IMR-90 (cell line): ENCODE results near the gene PIK3IP1. TPM values are rescaled to one million over a fixed set of nuclear protein-coding genes. Genes with fewer than 3 reads are reported as not detected.

Experiments
- ATAC-seq: fragments of 200-7000 bp; cut with Tn5 transposase; 2 replicates; pipeline ENCODE4 v1.9.1; 2020; ENCODE audit warnings: low read depth, mild to moderate bottlenecking, moderate library complexity
- BruUV-seq: library from RNA; stranded (reverse); fragments of 400-500 nt; replicated peaks from 2 replicates; lab custom pipeline; 2021; lab: Mats Ljungman, UMichigan
- CTCF ChIA-PET: fragments of 300-600 bp; formaldehyde crosslinking; extraction: SDS; loops from one replicate; lab custom pipeline; 2021; ENCODE audit warnings: antibody characterized with exemption; lab: Yijun Ruan, JAX
- POLR2A ChIA-PET: fragments of 300-600 bp; sonication (Branson Sonifier 250); formaldehyde crosslinking; loops from one replicate; lab custom pipeline; 2022; ENCODE audit warnings: antibody characterized with exemption; ENCODE audit not compliant: unreplicated experiment; lab: Charles Lee
- DNase-seq: peaks from one replicate; pipeline ENCODE4 v3.0.0; 2013
- H2AFZ ChIP-seq: replicated peaks from 2 replicates; pipeline ENCODE3; 2013; ENCODE audit warnings: low read length, mild to moderate bottlenecking; ENCODE audit not compliant: poor library complexity
- H2AK5ac ChIP-seq: 2 replicates; pipeline ENCODE4 v1.6.1; 2013; ENCODE audit warnings: low read depth, low read length, inconsistent platforms
- H2AK9ac ChIP-seq: replicated peaks from 2 replicates; pipeline ENCODE3; 2013; ENCODE audit warnings: mild to moderate bottlenecking, low read depth, low read length, moderate library complexity; ENCODE audit not compliant: poor library complexity
- H2BK120ac ChIP-seq: 2 replicates; pipeline ENCODE4 v1.6.1; 2013; ENCODE audit warnings: low read depth, low read length, inconsistent platforms
- H2BK15ac ChIP-seq: 3 replicates; pipeline ENCODE4 v1.6.1; 2013; ENCODE audit warnings: low read depth, low read length, inconsistent platforms
- H2BK20ac ChIP-seq: 2 replicates; pipeline ENCODE4 v1.6.1; 2013; ENCODE audit warnings: low read depth, mild to moderate bottlenecking, inconsistent platforms, low read length, moderate library complexity
- H2BK5ac ChIP-seq: 2 replicates; pipeline ENCODE4 v1.6.1; 2013; ENCODE audit warnings: mild to moderate bottlenecking, low read depth, low read length, inconsistent platforms; ENCODE audit not compliant: poor library complexity, severe bottlenecking
- H3K14ac ChIP-seq: replicated peaks from 2 replicates; pipeline ENCODE4 v1.6.1; 2013; ENCODE audit warnings: low read depth, low read length, inconsistent platforms
- H3K18ac ChIP-seq: 2 replicates; pipeline ENCODE4 v1.6.1; 2013; ENCODE audit warnings: low read depth, low read length, control low read depth
- H3K23ac ChIP-seq: 2 replicates; pipeline ENCODE4 v1.6.1; 2013; ENCODE audit warnings: low read depth, low read length, inconsistent platforms
- H3K27ac ChIP-seq: 2 replicates; pipeline ENCODE4 v1.5.1; 2013; ENCODE audit warnings: mild to moderate bottlenecking, control low read depth, low read length; ENCODE audit not compliant: insufficient read depth
- H3K27me3 ChIP-seq: 2 replicates; pipeline ENCODE4 v1.6.1; 2013; ENCODE audit warnings: low read length; ENCODE audit not compliant: control insufficient read depth, insufficient read depth
- H3K36me3 ChIP-seq: 2 replicates; pipeline ENCODE4 v1.6.1; 2013; ENCODE audit warnings: low read length, mixed read lengths; ENCODE audit not compliant: control insufficient read depth, insufficient read depth
- H3K4ac ChIP-seq: 2 replicates; pipeline ENCODE4 v1.6.1; 2013; ENCODE audit warnings: low read depth, low read length, inconsistent platforms
- H3K4me1 ChIP-seq: 2 replicates; pipeline ENCODE4 v1.6.1; 2013; ENCODE audit warnings: low read length, mixed read lengths; ENCODE audit not compliant: control insufficient read depth, insufficient read depth
- H3K4me2 ChIP-seq: 2 replicates; pipeline ENCODE4 v1.6.1; 2013; ENCODE audit warnings: low read depth, mild to moderate bottlenecking, control low read depth, low read length, moderate library complexity
- H3K4me3 ChIP-seq: 2 replicates; pipeline ENCODE4 v1.5.1; 2013; ENCODE audit warnings: low read depth, mild to moderate bottlenecking, control low read depth, low read length, moderate library complexity; ENCODE audit not compliant: insufficient read depth
- H3K56ac ChIP-seq: 2 replicates; pipeline ENCODE4 v1.6.1; 2013; ENCODE audit warnings: low read length, inconsistent platforms; ENCODE audit not compliant: insufficient read depth; ENCODE audit errors: extremely low read depth
- H3K79me1 ChIP-seq, 2 experiments: 2 replicates each; pipeline ENCODE4 v1.6.1; 2013; ENCODE audit warnings: low read length in 2 of 2, inconsistent platforms in 1 of 2, low read depth in 1 of 2
- H3K9ac ChIP-seq: 2 replicates; pipeline ENCODE4 v1.6.1; 2013; ENCODE audit warnings: low read depth, low read length, control low read depth
- H3K9me1 ChIP-seq: 2 replicates; pipeline ENCODE4 v1.6.1; 2013; ENCODE audit warnings: low read length, inconsistent platforms; ENCODE audit not compliant: insufficient read depth
- H3K9me3 ChIP-seq: 2 replicates; pipeline ENCODE4 v1.6.1; 2013; ENCODE audit warnings: low read length; ENCODE audit not compliant: control insufficient read depth, insufficient read depth
- H4K20me1 ChIP-seq: 2 replicates; pipeline ENCODE4 v1.6.1; 2013; ENCODE audit warnings: low read length, inconsistent platforms; ENCODE audit not compliant: insufficient read depth
- H4K5ac ChIP-seq: 2 replicates; pipeline ENCODE4 v1.6.1; 2013; ENCODE audit warnings: mild to moderate bottlenecking, low read depth, low read length, control low read depth
- H4K8ac ChIP-seq, 2 experiments: 2 replicates each; pipeline ENCODE4 v1.6.1; 2013; ENCODE audit warnings: low read depth in 2 of 2, low read length in 2 of 2, control low read depth in 1 of 2, inconsistent platforms in 1 of 2
- H4K91ac ChIP-seq: 2 replicates; pipeline ENCODE4 v1.6.1; 2013; ENCODE audit warnings: low read depth, low read length, inconsistent platforms; ENCODE audit not compliant: insufficient read depth
- BHLHE40 ChIP-seq: fragments of 150-350 bp; IDR thresholded peaks from 2 replicates; pipeline ENCODE4 v1.6.1; 2016; ENCODE audit warnings: mild to moderate bottlenecking, low read depth, low read length
- CEBPB ChIP-seq: IDR thresholded peaks from 2 replicates; pipeline ENCODE4 v1.6.1; 2012; ENCODE audit warnings: low read depth, low read length, improper control_type of control experiment
- FOS ChIP-seq: fragments of 150-350 bp; IDR thresholded peaks from 2 replicates; pipeline ENCODE4 v1.6.1; 2016; ENCODE audit warnings: low read depth, low read length
- MAFK ChIP-seq: IDR thresholded peaks from 2 replicates; pipeline ENCODE4 v1.6.1; 2012; ENCODE audit warnings: low read depth, low read length, improper control_type of control experiment
- MAZ ChIP-seq: IDR thresholded peaks from 2 replicates; pipeline ENCODE4 v1.6.1; 2012; ENCODE audit warnings: low read depth, mild to moderate bottlenecking, low read length, improper control_type of control experiment, moderate library complexity, borderline replicate concordance
- MXI1 ChIP-seq: IDR thresholded peaks from 2 replicates; pipeline ENCODE4 v1.6.1; 2012; ENCODE audit warnings: low read depth, mild to moderate bottlenecking, low read length, moderate library complexity, borderline replicate concordance
- POLR2A ChIP-seq: IDR thresholded peaks from 2 replicates; pipeline ENCODE4 v1.6.1; 2012; ENCODE audit warnings: mild to moderate bottlenecking, low read depth, low read length
- RAD21 ChIP-seq: IDR thresholded peaks from 2 replicates; pipeline ENCODE4 v1.6.1; 2012; ENCODE audit warnings: low read length, improper control_type of control experiment
- RCOR1 ChIP-seq: IDR thresholded peaks from 2 replicates; pipeline ENCODE4 v1.6.1; 2012; ENCODE audit warnings: mild to moderate bottlenecking, low read length, improper control_type of control experiment; ENCODE audit not compliant: insufficient replicate concordance
- RFX5 ChIP-seq: IDR thresholded peaks from 2 replicates; pipeline ENCODE4 v1.8.0; 2012; ENCODE audit warnings: low read depth, mild to moderate bottlenecking, low read length, moderate library complexity
- SMC3 ChIP-seq: fragments of 150-350 bp; IDR thresholded peaks from 2 replicates; pipeline ENCODE4 v1.6.1; 2016; ENCODE audit warnings: low read depth, mild to moderate bottlenecking, antibody characterized with exemption, low read length, moderate library complexity
- WGBS, 2 experiments: methylation state at CpG; one replicate each; pipeline versions ENCODE4 v1.1.5 to v1.1.7; 2013; ENCODE audit warnings: missing lambda C conversion rate in 2 of 2; ENCODE audit not compliant: insufficient read length in 1 of 2; ENCODE audit errors: extremely low coverage in 2 of 2; 5-methylcytosine and 5-hydroxymethylcytosine counted together
- dilution Hi-C: fragments of 300-500 bp; cut with HindIII; formaldehyde crosslinking; loops from one replicate; pipeline ENCODE4 v1.14.3; 2018; ENCODE audit warnings: low sequenced_read_pairs; ENCODE audit not compliant: unreplicated experiment
- in situ Hi-C: fragments of 300-500 bp; cut with MboI; formaldehyde crosslinking; loops from 3 replicates; pipeline ENCODE4 v1.14.3; 2019; ENCODE audit warnings: low sequenced_read_pairs, inconsistent platforms, mixed read lengths
- intact Hi-C: fragments of 100-400 bp; cut with micrococcal nuclease; formaldehyde crosslinking; loops from 2 replicates; pipeline ENCODE4 v1.10.0; 2022
- polyA plus RNA-seq, 3 experiments: library from polyadenylated mRNA; depleted of rRNA; stranded (reverse); fragments of >200 nt; gene quantifications; 2 replicates each; pipeline ENCODE4 v1.2.3, GENCODE V29; 2012; ENCODE audit warnings: low replicate concordance in 1 of 3
- total RNA-seq: library from RNA; depleted of rRNA; stranded (reverse); fragments of >200 nt; gene quantifications from 2 replicates; pipeline ENCODE4 v1.2.3, GENCODE V29; 2012
- TF ChIP-seq, protein P1 (sequence below): conservative IDR thresholded peaks from 2 replicates; pipeline ENCODE4 v1.5.1; 2012; ENCODE audit warnings: mild to moderate bottlenecking, low read depth, low read length, improper control_type of control experiment
- TF ChIP-seq, protein P2 (sequence below): fragments of 150-350 bp; IDR thresholded peaks from 2 replicates; pipeline ENCODE4 v1.6.1; 2017; ENCODE audit warnings: mild to moderate bottlenecking, antibody characterized with exemption, low read length, low read depth

The PIK3IP1 gene
- total and polyA plus RNA-seq, 2 of the 4 experiments (the other 2 are of a cell fraction), result 12.9 to 17.6 TPM

DNA sequence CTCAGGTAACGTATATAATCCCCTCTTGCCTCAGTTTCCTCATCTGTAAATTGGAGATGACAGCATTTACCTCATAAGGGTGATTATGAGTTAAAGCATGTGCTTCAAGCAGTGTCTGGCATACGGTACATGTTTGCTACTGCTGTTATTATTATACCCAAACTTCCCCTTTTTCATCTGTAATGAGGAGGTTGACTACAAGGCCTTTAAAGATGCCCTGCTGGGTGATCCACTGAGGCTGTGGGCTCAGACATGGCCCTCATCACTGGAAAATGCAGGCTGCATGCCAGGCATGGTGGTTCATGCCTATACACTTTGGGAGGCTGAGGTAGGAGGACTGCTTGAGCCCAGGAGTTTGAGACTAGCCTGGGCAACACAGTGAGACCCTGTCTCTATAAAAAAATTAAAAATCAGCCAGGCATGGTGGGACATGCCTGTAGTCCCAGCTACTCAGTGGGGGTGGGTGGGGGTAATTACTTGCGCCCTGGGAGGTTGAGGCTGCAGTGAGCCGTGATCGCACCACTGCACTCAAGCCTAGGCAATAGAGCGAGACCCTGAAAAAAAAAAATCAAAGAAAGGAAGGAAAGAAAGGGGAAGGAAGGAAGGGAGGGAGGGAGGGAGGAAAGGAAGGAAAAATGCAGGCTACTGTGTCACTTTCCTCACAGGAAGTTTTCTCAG, 4.3 kb downstream of the PIK3IP1 start (continued):
- no peak for TF ChIP-seq POLR2A

DNA sequence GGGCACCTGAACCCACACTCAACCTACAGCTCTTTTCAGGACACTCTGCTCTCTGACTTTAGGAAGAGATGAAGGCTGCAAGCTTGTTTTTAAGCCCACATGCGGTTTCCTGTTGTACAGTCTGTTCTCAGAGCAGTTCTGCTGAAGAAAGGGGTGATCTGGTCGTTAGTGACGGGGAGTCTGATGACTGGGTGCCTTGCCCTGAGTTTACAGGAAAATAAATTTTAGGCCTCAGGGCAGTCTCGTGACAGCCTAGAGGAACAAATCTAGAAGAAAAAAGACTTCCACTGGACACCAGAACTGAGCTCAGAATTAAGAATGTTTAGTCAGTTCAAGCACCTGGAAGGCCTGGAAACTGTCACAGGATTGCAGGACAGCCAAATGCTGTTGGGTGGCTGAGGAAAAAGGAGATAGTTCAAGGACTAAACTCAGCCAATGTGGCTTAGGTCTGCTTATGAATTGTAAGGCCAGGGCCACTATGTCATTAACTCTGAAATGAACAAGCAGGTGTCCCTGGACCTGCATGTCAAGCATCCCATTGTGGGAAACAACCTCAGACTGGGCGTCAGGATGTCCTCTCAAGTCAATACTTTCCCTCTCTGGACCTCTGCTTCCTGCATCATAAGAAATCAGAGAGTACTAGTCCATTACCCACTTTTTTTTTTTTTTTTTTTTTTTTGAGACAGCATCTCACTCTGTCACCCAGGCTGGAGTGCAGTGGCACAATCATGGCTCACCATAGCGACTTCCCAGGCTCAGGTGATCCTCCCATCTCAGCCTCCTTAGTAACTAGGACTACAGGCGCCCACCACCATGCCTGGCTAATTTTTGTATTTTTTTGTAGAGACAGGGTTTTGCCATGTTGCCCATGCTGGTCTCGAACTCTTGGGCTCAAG, 5.7 kb downstream of the PIK3IP1 start:
- H3K27ac ChIP-seq, result no peak overlapping the region
- in situ Hi-C loops (loop anchor here (10.0 kb wide), 1 partner anchor 58 kb away; the partner anchor contains the start of gene PATZ1), dilution Hi-C loops (no loop called here), intact Hi-C loops (no loop called here)
- H4K8ac ChIP-seq, result no peak overlapping the region
- H2BK20ac ChIP-seq, result no peak overlapping the region
- H2BK15ac ChIP-seq, result no peak overlapping the region
- H3K9me3 ChIP-seq, result no peaks in the 10 kb centered on the region
- peaks cover 49% of the 10 kb centered on the region for H3K36me3 ChIP-seq
- no peak overlapping the region for H2AK9ac ChIP-seq
- H3K4ac ChIP-seq, result no peak overlapping the region
- H3K56ac ChIP-seq, result no peak overlapping the region
- 0 out of 2 replicates have a peak, but pooled peaks cover 7% of the 10 kb centered on the region for H3K9me1 ChIP-seq
- no peak overlapping the region for H3K23ac ChIP-seq
- no peak overlapping the region for H3K4me2 ChIP-seq
- ATAC-seq, result no peak
- H2BK5ac ChIP-seq, result no peak overlapping the region
- no peak overlapping the region for H2AK5ac ChIP-seq
- no peaks in the 10 kb centered on the region for H3K27me3 ChIP-seq
- ChIA-PET POLR2A (no interaction called here), CTCF (no interaction called here)
- H4K20me1 ChIP-seq, result peaks cover 4% of the 10 kb centered on the region; the same call in 1 of the 2 replicates
- H3K79me1 ChIP-seq, result peaks cover 11 to 18% of the 10 kb centered on the region in 2 experiments
- H3K14ac ChIP-seq, result no peak overlapping the region
- peaks cover 1% of the 10 kb centered on the region; the same call in 1 of the 2 replicates for H3K4me1 ChIP-seq
- H3K18ac ChIP-seq, result no peak overlapping the region
- H4K5ac ChIP-seq, result no peak overlapping the region
- no peak overlapping the region for H4K91ac ChIP-seq
- no peak overlapping the region for H3K9ac ChIP-seq
- 93% methylated on average over 2 of the region's 8 CpGs; no CpG with 5 or more reads in 1 of the 2 experiments for WGBS, 2 experiments
- no peak overlapping the region for H2AFZ ChIP-seq
- no TSS peak for BruUV-seq
- H2BK120ac ChIP-seq, result no peak overlapping the region
- no peak for DNase-seq
- H3K4me3 ChIP-seq, result no peak overlapping the region
- TF ChIP-seq MAFK (no peak), MXI1 (no peak), MAZ (no peak), SMC3 (no peak), POLR2A (no peak), CEBPB (no peak), BHLHE40 (no peak), RCOR1 (no peak), RAD21 (no peak), RFX5 (no peak), FOS (no peak)
- TF ChIP-seq, protein P1, sequence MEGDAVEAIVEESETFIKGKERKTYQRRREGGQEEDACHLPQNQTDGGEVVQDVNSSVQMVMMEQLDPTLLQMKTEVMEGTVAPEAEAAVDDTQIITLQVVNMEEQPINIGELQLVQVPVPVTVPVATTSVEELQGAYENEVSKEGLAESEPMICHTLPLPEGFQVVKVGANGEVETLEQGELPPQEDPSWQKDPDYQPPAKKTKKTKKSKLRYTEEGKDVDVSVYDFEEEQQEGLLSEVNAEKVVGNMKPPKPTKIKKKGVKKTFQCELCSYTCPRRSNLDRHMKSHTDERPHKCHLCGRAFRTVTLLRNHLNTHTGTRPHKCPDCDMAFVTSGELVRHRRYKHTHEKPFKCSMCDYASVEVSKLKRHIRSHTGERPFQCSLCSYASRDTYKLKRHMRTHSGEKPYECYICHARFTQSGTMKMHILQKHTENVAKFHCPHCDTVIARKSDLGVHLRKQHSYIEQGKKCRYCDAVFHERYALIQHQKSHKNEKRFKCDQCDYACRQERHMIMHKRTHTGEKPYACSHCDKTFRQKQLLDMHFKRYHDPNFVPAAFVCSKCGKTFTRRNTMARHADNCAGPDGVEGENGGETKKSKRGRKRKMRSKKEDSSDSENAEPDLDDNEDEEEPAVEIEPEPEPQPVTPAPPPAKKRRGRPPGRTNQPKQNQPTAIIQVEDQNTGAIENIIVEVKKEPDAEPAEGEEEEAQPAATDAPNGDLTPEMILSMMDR, result no peak
- TF ChIP-seq, protein P2, sequence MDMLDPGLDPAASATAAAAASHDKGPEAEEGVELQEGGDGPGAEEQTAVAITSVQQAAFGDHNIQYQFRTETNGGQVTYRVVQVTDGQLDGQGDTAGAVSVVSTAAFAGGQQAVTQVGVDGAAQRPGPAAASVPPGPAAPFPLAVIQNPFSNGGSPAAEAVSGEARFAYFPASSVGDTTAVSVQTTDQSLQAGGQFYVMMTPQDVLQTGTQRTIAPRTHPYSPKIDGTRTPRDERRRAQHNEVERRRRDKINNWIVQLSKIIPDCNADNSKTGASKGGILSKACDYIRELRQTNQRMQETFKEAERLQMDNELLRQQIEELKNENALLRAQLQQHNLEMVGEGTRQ, result no peak
